Adrenal gland (tissue), 12 donors: ENCODE measurements around the gene COL25A1. TPM values are rescaled to one million over a fixed set of nuclear protein-coding genes. Genes with fewer than 3 reads are reported as not detected.

Experiments used
- DNase-seq, 7 donors: peaks; one replicate each; pipeline ENCODE4 v3.0.0-alpha.2; 2019 to 2020
- H3K27ac ChIP-seq, 5 donors: fragments of 200-600 bp; sonication (generic) in 4 of 5; 1 replicate in 3 of 5; 2 replicates in 2 of 5; pipeline versions ENCODE4 v1.5.1 to v1.8.0; 2016 to 2020; ENCODE audit warnings: mild to moderate bottlenecking in 1 of 5
- H3K27me3 ChIP-seq: fragments of 200-600 bp; 2 replicates; pipeline ENCODE4 v1.8.0; 2021
- H3K36me3 ChIP-seq, 2 donors: fragments of 200-600 bp; replicated peaks in 1 of 2; 1 replicate in 1 of 2; 2 replicates in 1 of 2; pipeline versions ENCODE4 v1.5.1 to v1.8.0; 2018 to 2022
- H3K4me1 ChIP-seq, 2 donors: fragments of 200-600 bp; replicated peaks in 1 of 2; 1 replicate in 1 of 2; 2 replicates in 1 of 2; pipeline versions ENCODE4 v1.5.1 to v1.8.0; 2018 to 2021
- H3K4me3 ChIP-seq, 4 donors: fragments of 200-600 bp; sonication (generic) in 3 of 4; one replicate each; pipeline ENCODE4 v1.5.1; 2016 to 2018
- H3K9me3 ChIP-seq, 3 donors: fragments of 200-600 bp; sonication (generic) in 1 of 3; replicated peaks in 1 of 3; 1 replicate in 2 of 3; 2 replicates in 1 of 3; pipeline versions ENCODE4 v1.5.1 to v1.8.0; 2016 to 2021
- POLR2A ChIP-seq, 2 donors: fragments of 450-650 bp; IDR thresholded peaks; one replicate each; pipeline ENCODE4 v1.6.1; 2017; ENCODE audit warnings: antibody characterized with exemption in 2 of 2, mild to moderate bottlenecking in 2 of 2, moderate library complexity in 1 of 2
- WGBS, 4 donors: extraction: QIAGEN DNeasy Blood & Tissue Kit in 2 of 4; methylation state at CpG; one replicate each; pipeline versions ENCODE4 v1.1.5 to v1.1.7; 2013 to 2017; 5-methylcytosine and 5-hydroxymethylcytosine counted together
- intact Hi-C, 2 donors: fragments of 100-400 bp; cut with DNase I; formaldehyde crosslinking; loops; one replicate each; pipeline versions ENCODE4 v1.14.1 to v1.15.0; 2022 to 2023
- polyA plus RNA-seq, 3 donors: library from polyadenylated mRNA; stranded (reverse); fragments of 200-250 nt in 2 of 3; fragments of 350-450 nt in 1 of 3; fragmentation: Illumina TruSeq in 1 of 3; extraction: RNeasy Lipid Tissue Mini Kit (QIAGEN cat#74804) in 1 of 3; gene quantifications; one replicate each; pipeline ENCODE4 v1.2.3, GENCODE V29; 2013 to 2014
- total RNA-seq, 9 donors: library from RNA; depleted of rRNA in 4 of 9; stranded (reverse); fragments of >200 nt in 4 of 9; fragments of 120-200 nt in 1 of 9; fragmentation: NEBNext Ultra II Directional in 1 of 9; extraction: Animal tissue kit (Norgen Biotek cat#: 25700) in 1 of 9; gene quantifications; one replicate each; pipeline versions ENCODE4 v1.1.0 to v1.2.4, GENCODE V29; 2013 to 2023
- TF ChIP-seq, protein P1 (sequence below), 6 experiments: fragments of 450-650 bp in 4 of 6; fragments of 200-600 bp in 2 of 6; sonication (generic) in 1 of 6; IDR thresholded peaks; 1 replicate in 5 of 6; 2 replicates in 1 of 6; pipeline versions ENCODE4 v1.5.1 to v1.8.0; 2016 to 2021; ENCODE audit warnings: antibody characterized with exemption in 6 of 6, mild to moderate bottlenecking in 2 of 6, moderate library complexity in 1 of 6
- donor health status: healthy with polysubstance abuse.
- donor health status: Bipolar disorder and iron deficiency.
- donor health status: DM: yes; HTN: yes; CAD: no.
- donor health status: DM: no; HTN: no; CAD: no.
- donor health status: DM: no; HTN: no; CAD: no.
- donor health status: DM: yes; HTN: yes; CAD: no.

Gene COL25A1
- total and polyA plus RNA-seq, 12 donors = 0.05 to 2.1 (median 0.47) TPM

- H3K4me3 ChIP-seq = no peak overlapping the region
- no peaks in the 10 kb centered on the region for H3K9me3 ChIP-seq
- H3K36me3 ChIP-seq = no peaks in the 10 kb centered on the region
- H3K27ac ChIP-seq = no peak overlapping the region
- WGBS, 4 donors = 57 to 70% (median 67%) methylated on average over 9 of the region's 9 CpGs
- TF ChIP-seq POLR2A (IDR thresholded peaks at IDR 0.05) = no peak
- TF ChIP-seq, protein P1, sequence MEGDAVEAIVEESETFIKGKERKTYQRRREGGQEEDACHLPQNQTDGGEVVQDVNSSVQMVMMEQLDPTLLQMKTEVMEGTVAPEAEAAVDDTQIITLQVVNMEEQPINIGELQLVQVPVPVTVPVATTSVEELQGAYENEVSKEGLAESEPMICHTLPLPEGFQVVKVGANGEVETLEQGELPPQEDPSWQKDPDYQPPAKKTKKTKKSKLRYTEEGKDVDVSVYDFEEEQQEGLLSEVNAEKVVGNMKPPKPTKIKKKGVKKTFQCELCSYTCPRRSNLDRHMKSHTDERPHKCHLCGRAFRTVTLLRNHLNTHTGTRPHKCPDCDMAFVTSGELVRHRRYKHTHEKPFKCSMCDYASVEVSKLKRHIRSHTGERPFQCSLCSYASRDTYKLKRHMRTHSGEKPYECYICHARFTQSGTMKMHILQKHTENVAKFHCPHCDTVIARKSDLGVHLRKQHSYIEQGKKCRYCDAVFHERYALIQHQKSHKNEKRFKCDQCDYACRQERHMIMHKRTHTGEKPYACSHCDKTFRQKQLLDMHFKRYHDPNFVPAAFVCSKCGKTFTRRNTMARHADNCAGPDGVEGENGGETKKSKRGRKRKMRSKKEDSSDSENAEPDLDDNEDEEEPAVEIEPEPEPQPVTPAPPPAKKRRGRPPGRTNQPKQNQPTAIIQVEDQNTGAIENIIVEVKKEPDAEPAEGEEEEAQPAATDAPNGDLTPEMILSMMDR (IDR thresholded peaks at IDR 0.05) = no peak
- intact Hi-C loops = loop anchor here (5.0 kb wide), 1 partner anchor 573 kb away; no protein-coding TSS in a partner anchor
- H3K4me1 ChIP-seq = no peaks in the 10 kb centered on the region
- H3K27me3 ChIP-seq = peaks cover 16% of the 10 kb centered on the region
- DNase-seq = no peak
These were observed 468.2 kb downstream of the COL25A1 start for GRCh38 chr4:108834166-108834834.

- 61 to 85% (median 79%) methylated on average over 4 of the region's 4 CpGs for WGBS, 4 donors
- no peak for DNase-seq
- H3K4me1 ChIP-seq = no peaks in the 10 kb centered on the region
- TF ChIP-seq, protein P1 (IDR thresholded peaks at IDR 0.05) = no peak
- TF ChIP-seq POLR2A (IDR thresholded peaks at IDR 0.05) = no peak
- intact Hi-C loops = loop anchor here (5.0 kb wide), 1 partner anchor 574 kb away; no protein-coding TSS in a partner anchor
- no peak overlapping the region for H3K27ac ChIP-seq
- no peaks in the 10 kb centered on the region for H3K36me3 ChIP-seq
- no peak overlapping the region for H3K4me3 ChIP-seq
- H3K27me3 ChIP-seq = peaks cover 16% of the 10 kb centered on the region
- no peaks in the 10 kb centered on the region for H3K9me3 ChIP-seq
These were observed 469.4 kb downstream of the COL25A1 start for GRCh38 chr4:108833046-108833445.

- intact Hi-C loops = loop anchor here (5.0 kb wide), 1 partner anchor 575 kb away; no protein-coding TSS in a partner anchor
- TF ChIP-seq, protein P1 (IDR thresholded peaks at IDR 0.05) = no peak
- TF ChIP-seq POLR2A (IDR thresholded peaks at IDR 0.05) = no peak
- no peaks in the 10 kb centered on the region for H3K4me1 ChIP-seq
- no peaks in the 10 kb centered on the region for H3K36me3 ChIP-seq
- no peak for DNase-seq
- no peak overlapping the region for H3K4me3 ChIP-seq
- WGBS, 4 donors = 41 to 54% (median 48%) methylated on average over 3 of the region's 3 CpGs
- peaks cover 16% of the 10 kb centered on the region for H3K27me3 ChIP-seq
- H3K9me3 ChIP-seq = no peaks in the 10 kb centered on the region
- no peak overlapping the region for H3K27ac ChIP-seq
These were observed 470.6 kb downstream of the COL25A1 start for GRCh38 chr4:108831886-108832285.

GRCh38 chr4:108831291-108831690, 471.2 kb downstream of the COL25A1 start:
- no peak for TF ChIP-seq POLR2A (IDR thresholded peaks at IDR 0.05)
- TF ChIP-seq, protein P1 (IDR thresholded peaks at IDR 0.05) = no peak
- Histone ChIP-seq H3K4me3 (no peak overlapping the region), H3K4me1 (no peaks in the 10 kb centered on the region), H3K36me3 (no peaks in the 10 kb centered on the region), H3K27ac (no peak overlapping the region), H3K9me3 (no peaks in the 10 kb centered on the region), H3K27me3 (peaks cover 16% of the 10 kb centered on the region)
- 91 to 97% (median 92%) methylated on average over 1 of the region's 1 CpG for WGBS, 4 donors
- intact Hi-C loops = loop anchor here (5.0 kb wide), 1 partner anchor 576 kb away; no protein-coding TSS in a partner anchor
- DNase-seq = no peak
